GM19328 (cell line): ENCODE results near the gene FIGNL1.

ENCODE experiments used
- ATAC-seq: cut with Tn5 transposase; IDR thresholded peaks from one replicate; pipeline ENCODE4 v1.9.1; 2021; ENCODE audit warnings: mild to moderate bottlenecking, moderate library complexity; ENCODE audit not compliant: unreplicated experiment

FIGNL1 gene

GRCh38 chr7:50399635-50400034 is 50.5 kb downstream of the FIGNL1 start:
- no peak for ATAC-seq

- no peak for ATAC-seq
These were observed 50.9 kb downstream of the FIGNL1 start for GRCh38 chr7:50399206-50399605.

- no peak for ATAC-seq
These were observed 52.2 kb downstream of the FIGNL1 start for GRCh38 chr7:50397971-50398324.

- no peak for ATAC-seq
These were observed 52.7 kb downstream of the FIGNL1 start for GRCh38 chr7:50397320-50397970.

- no peak for ATAC-seq
These were observed 53.3 kb downstream of the FIGNL1 start for GRCh38 chr7:50396856-50397255.

GRCh38 chr7:50394315-50394714 is 55.8 kb downstream of the FIGNL1 start:
- peak; percentile 3 for ATAC-seq
